RCC 7860 (cell line): Measurements from ENCODE around the gene FKBP5.
A peak's percentile ranks its signal among the peaks of the same experiment; 100 is the strongest.
"Not testable (repeated sequence)": the region's sequence is repeated elsewhere in the genome, so short reads cannot be mapped to it uniquely, and the experiment has no call there.

Experiments
- DNase-seq: peaks from one replicate; pipeline ENCODE4 v3.0.0-alpha.2; 2015; ENCODE audit warnings: low spot score
- FAIRE-seq: peaks from 2 replicates; lab custom pipeline; 2012; peaks lifted over from hg19 to GRCh38; lab: Jason Lieb, UNC

FKBP5 gene

GRCh38 chr6:35624341-35625070, 64.2 kb downstream of the FKBP5 start:
- FAIRE-seq (no peak), DNase-seq (no peak)

- DNase-seq: no peak
- FAIRE-seq: no peak
Observed at GRCh38 chr6:35622283-35622682, 66.4 kb downstream of the FKBP5 start.

- DNase-seq: no peak
- FAIRE-seq: no peak
Observed at GRCh38 chr6:35620706-35621105, 68.0 kb downstream of the FKBP5 start.

GRCh38 chr6:35613762-35614161, 75.0 kb downstream of the FKBP5 start:
- no peak for FAIRE-seq
- DNase-seq: no peak

- DNase-seq (no peak), FAIRE-seq (no peak)
Observed at GRCh38 chr6:35611240-35611639, 77.5 kb downstream of the FKBP5 start.

GRCh38 chr6:35610830-35611229, 77.9 kb downstream of the FKBP5 start:
- no peak for DNase-seq

GRCh38 chr6:35609588-35609987, 79.1 kb downstream of the FKBP5 start:
- no peak for FAIRE-seq
- DNase-seq: no peak

More at GRCh38 chr6:35610830-35611229, 77.9 kb downstream of the FKBP5 start:
- FAIRE-seq: no peak

GRCh38 chr6:35607517-35608233, 81.0 kb downstream of the FKBP5 start:
- FAIRE-seq (no peak), DNase-seq (no peak)

- FAIRE-seq: no peak
- no peak for DNase-seq
Observed at GRCh38 chr6:35605600-35605999, 83.1 kb downstream of the FKBP5 start.

- FAIRE-seq: no peak
- no peak for DNase-seq
Observed at GRCh38 chr6:35603326-35604202, 85.2 kb downstream of the FKBP5 start.

GRCh38 chr6:35602133-35602946, 86.4 kb downstream of the FKBP5 start:
- FAIRE-seq: no peak
- no peak for DNase-seq

GRCh38 chr6:35601331-35602132, 87.2 kb downstream of the FKBP5 start:
- DNase-seq (peak; percentile 64), FAIRE-seq (peak; percentile 74)

- DNase-seq: no peak
- no peak for FAIRE-seq
Observed at GRCh38 chr6:35600659-35601125, 88.0 kb downstream of the FKBP5 start.

- FAIRE-seq: no peak
Observed at GRCh38 chr6:35599761-35600658, 88.7 kb downstream of the FKBP5 start.

GRCh38 chr6:35598621-35599020, 90.1 kb downstream of the FKBP5 start:
- not testable (repeated sequence) for DNase-seq, FAIRE-seq

More at GRCh38 chr6:35599761-35600658, 88.7 kb downstream of the FKBP5 start:
- no peak for DNase-seq

- FAIRE-seq: peak; percentile 90
Observed at GRCh38 chr6:35596448-35597442, 92.0 kb downstream of the FKBP5 start.

GRCh38 chr6:35594503-35595186, 94.1 kb downstream of the FKBP5 start:
- DNase-seq: no peak

More at GRCh38 chr6:35596448-35597442, 92.0 kb downstream of the FKBP5 start:
- DNase-seq: peak; percentile 68

More at GRCh38 chr6:35594503-35595186, 94.1 kb downstream of the FKBP5 start:
- FAIRE-seq: no peak
